NCI-H345 treated with DMSO at 0.1 percent for 48 hours (cell line): ENCODE data around the gene TMEM233.

Source experiments
- DNase-seq: peaks from one replicate; lab custom pipeline; 2025; ENCODE audit not compliant: unreplicated experiment; lab: John Stamatoyannopoulos, UW

The TMEM233 gene

DNA sequence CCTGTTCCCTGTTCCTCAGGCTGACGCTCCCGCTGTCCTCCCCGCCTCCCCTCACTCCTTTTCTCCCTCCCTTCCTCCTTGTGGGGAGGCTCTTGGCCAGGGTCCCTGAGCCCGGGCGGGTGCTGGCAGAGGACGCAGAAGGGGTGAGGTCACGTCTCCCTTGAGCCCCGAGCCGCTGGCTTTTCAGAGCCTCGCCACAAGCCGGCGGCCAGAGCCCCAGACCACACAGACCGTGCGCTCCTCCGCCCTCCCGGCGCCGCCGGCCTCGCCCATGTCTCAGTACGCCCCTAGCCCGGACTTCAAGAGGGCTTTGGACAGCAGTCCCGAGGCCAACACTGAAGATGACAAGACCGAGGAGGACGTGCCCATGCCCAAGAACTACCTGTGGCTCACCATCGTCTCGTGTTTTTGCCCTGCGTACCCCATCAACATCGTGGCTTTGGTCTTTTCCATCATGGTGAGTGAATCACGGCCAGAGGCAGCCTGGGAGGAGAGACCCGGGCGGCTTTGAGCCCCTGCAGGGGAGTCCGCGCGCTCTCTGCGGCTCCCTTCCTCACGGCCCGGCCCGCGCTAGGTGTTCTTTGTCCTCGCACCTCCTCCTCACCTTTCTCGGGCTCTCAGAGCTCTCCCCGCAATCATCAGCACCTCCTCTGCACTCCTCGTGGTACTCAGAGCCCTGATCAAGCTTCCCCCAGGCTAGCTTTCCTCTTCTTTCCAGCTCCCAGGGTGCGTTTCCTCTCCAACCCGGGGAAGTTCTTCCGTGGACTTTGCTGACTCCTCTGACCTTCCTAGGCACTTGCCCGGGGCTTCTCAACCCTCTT, at the start of gene TMEM233:
Gene TMEM233, plus strand, starts transcription at position 197 of the 821 bp plus-strand sequence. Its CDS starts 75 bp downstream, at position 272.
- DNase-seq = no peak

DNA sequence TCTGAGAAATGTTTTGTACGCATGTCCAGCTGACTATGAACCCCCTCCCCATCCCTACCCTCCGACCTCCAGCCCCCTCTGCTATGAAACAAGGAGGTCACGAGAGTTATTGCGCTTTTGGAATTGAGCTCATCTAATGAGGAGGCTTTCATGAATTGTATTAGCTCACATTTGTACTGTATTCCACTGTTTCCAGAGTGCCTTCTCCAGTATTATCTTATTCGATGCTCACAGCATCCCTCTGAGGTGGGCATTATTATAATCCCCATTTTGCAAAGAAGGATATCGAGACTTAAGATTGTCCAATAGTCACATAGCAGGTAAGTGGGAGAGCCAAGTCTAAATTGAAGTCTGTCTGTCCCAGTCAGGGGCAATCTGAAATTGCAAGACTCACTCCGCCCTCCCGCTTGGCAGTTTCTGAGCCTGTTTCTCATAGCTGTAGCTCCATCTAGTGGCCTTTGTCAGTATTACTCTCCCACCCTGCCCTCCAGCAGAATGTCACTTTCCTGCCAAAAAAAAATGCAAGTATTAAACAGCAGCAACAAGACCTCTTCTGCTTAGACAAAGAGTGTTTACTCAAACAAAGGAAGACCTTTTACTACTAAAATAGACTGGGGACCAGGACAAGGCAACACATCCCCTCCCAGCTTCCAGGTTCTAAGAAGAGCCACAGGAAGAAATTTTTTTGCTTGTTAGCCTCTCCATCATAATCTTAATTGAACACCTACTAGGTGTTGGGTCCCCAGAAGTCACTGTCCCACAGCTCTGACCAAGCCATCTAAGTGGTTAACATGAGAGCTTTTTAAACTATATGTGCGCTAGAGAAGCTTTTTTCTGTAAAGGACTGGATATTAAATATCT, 48.6 kb upstream of the TMEM233 start:
- DNase-seq = peak; percentile 32

GRCh38 chr12:119546340-119546739, 47.2 kb upstream of the TMEM233 start:
- DNase-seq = no peak

DNA sequence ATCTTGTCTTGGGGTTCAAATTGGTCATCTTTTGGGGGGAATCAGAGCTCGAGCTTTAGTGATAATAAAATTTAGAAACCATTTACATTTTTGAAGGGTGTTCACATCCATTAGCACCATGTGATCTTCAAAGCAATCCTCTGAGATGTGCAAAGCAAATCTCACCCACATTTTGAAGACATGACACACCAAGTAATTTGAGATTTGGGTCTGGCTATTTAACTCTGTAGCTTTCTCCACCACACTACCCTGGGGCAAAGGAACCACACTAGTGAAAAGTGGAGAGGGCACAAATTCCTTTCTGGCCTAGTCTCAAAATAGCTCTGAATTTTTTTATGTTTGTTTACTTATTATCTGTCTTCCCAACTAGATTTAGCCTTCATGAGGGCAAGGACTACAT, 46.6 kb upstream of the TMEM233 start:
- DNase-seq = no peak

- no peak for DNase-seq
Observed at GRCh38 chr12:119556854-119557253, 36.7 kb upstream of the TMEM233 start.

DNA sequence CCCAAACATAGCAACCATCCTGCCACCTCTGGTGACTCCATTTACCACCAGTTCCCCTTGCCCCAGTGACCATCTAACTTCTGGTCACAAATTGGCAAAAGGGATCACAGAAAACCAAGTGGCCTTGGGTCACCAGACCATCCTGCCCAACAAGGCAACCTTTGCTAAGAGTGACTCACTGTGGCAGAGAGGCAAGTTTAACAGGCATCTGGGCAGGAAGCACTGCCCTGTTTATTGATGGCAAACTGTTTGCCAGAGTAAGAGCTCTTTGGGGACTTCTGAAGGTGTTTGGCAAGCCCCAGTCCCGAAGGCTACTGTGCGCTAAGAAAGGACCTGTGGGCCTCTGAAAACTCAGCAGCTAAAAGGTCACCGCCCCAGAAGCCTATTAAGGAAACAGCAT, 28.2 kb upstream of the TMEM233 start:
- no peak for DNase-seq

GRCh38 chr12:119570771-119571170, 22.8 kb upstream of the TMEM233 start:
- DNase-seq = no peak

DNA sequence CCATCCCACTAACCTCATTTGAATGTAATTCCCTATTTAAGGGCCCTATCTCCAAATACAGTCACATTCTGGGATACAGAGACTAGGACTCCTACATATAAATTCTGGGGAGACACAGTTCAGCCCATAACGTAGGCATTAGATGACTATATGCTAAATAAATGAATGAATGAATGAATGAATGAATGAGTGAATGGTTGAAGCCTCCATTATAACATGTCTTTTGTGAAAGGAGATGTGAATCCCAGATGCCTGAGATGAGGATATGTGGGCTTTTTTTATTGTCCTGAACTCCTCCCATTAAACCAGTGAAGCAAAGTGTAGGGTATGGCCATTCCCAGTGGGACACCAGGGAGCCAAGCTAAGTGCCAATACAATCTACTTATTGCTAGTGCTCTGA, 20.5 kb upstream of the TMEM233 start:
- no peak for DNase-seq

GRCh38 chr12:119574255-119574654, 19.3 kb upstream of the TMEM233 start:
- DNase-seq = no peak

DNA sequence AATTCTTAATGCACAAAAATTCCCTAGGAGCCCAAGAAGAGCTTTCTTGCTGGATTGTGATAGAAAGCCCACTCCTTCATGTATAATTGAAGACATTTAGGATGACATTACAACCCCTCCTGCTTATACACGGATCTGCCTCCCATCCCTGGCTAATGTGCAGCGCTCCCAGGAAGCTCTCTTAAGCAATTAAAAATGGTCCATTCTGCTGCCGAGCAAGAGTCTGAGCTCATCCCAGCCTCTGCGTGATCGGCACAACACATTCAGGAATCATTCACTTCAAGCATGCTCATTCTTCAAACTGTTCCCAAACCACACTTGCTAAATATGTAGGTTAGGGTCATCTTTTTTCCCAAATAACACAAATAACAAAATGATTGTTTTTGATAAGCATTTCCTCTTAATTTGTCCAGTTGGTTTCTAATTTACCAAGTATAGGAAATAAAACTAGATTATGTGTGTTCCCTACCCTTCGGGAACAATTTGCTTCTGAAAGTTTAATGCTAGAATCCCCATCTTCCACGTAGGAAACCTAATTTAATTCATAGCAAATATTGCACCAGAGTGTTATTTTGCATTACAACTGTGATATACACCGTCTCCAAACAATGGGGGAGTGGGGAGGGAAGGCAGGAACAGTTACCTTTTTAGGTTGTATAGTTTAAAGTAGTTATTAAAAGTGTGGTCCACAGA, 17.3 kb upstream of the TMEM233 start:
- DNase-seq = no peak

GRCh38 chr12:119576915-119577314, 16.7 kb upstream of the TMEM233 start:
- DNase-seq = no peak

DNA sequence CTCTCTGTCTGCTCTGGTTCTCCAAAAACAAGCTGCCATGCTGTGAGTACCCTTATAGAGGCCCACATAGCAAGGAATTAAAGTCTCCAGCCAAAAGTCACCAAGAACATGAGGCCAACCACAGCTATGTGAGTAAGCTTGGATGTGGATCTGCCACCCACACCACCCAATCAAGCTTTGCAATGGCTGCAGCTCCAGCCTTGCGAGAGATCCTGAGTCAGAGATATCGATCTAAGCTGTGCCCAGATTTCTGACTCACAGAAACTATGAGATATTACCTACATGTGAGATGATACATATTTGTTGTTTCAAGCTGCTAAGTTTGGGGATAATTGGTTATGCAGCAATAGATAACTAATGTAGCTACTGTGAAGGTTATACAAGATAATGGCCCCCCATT, 15.5 kb upstream of the TMEM233 start:
- no peak for DNase-seq

- DNase-seq = no peak
Observed at GRCh38 chr12:119589097-119589496, 4.5 kb upstream of the TMEM233 start.

GRCh38 chr12:119589634-119590033, 3.9 kb upstream of the TMEM233 start:
- DNase-seq = no peak

DNA sequence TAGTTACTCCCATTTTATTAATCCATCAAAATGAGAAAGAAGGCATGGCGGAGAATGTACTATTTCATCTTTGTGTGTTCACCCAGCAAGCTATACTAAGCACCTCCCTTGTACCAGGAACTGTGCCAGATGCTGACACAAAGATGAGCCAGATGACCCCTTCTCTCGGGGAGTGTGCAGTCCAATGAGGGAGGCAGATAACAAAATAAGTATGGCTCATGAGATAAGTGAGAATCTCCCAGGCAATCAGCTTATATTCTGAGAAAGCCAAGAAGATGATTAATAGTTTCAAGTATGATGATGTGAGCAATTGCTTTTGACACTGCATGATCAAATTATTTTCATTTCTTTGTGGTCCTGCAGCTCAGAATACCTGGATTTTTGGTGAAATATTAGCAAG, 1.3 kb upstream of the TMEM233 start:
- no peak for DNase-seq

- no peak for DNase-seq
Observed at GRCh38 chr12:119594399-119594730, 791 bp downstream of the TMEM233 start.

- no peak for DNase-seq
Observed at GRCh38 chr12:119594772-119595445, 1.3 kb downstream of the TMEM233 start.

GRCh38 chr12:119598159-119598558, 4.6 kb downstream of the TMEM233 start:
- no peak for DNase-seq

DNA sequence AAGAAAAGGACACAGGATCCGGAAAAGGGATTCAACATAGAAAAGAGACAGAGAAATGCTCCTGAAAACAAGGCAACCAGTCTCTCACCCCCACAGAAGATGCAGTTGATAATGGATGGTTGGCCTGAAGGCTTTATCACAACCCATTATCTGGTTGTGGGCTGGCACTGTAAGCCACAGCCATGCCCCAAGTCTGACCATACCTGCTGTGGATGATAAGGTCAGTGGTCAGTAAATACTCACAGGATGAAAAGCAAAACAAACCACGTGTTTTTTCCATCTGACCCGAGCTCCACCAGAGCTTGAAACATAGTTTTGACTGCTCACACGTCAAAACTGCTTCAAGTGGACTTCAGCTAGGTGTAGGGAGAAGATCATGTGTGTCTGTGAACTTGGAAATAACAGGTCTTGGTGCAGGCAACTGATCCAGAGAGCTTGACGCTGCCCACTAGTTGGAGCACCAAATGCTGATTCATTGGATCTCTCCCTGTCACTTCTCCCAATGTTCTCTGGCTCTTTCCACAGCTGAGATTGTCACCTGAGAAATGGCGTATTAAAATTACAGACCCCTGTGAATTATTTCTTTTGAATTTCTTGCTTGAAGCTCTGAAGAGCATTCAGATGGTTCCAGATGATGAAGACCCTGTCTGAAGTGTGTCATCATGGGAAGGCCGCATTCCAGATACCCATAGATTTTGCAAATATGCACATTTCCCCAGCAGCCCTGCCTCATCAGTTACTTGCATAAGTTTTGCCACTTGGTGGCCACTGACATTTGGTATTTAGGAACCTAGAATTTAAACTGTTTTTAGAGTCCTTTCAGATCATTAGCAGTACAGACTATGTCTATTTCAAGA, 8.5 kb downstream of the TMEM233 start:
- DNase-seq = no peak

DNA sequence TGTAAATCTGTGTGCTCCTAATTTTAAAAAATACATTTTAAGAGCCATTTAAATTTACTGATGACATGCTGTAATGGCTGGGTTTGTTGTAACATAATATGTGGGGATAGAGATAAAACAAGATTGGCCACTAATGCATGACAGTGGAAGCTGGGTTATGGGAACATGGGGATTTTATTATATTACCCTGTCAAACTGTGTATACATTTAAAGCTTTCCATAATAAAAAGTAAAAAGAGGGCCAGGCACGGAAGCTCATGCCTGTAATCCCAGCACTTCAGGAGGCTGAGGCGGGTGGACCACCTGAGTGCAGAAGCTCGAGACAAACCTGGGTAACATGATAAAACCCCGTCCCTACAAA, 9.1 kb downstream of the TMEM233 start:
- DNase-seq = no peak
